ENCODE data around the gene ZMYND8. TPM values are rescaled to one million over a fixed set of nuclear protein-coding genes. Genes with fewer than 3 reads are reported as not detected.

ZMYND8 gene
- total RNA-seq (2021) (72.3 and 107 TPM in 2 replicates), Bru-seq, nascent RNA (percentile 95 among the genes with signal in this experiment), BruChase-seq, experiment 1, labeled RNA remaining after a 2-hour chase (percentile 89 among the genes with signal in this experiment), BruChase-seq, experiment 2, labeled RNA remaining after a 6-hour chase (percentile 90 among the genes with signal in this experiment)
- long read RNA-seq, full-length matches to known transcripts = 12 of 90 reads
- long read RNA-seq, partial matches to known transcripts = 39 of 90 reads
- long read RNA-seq, other reads (novel, unspliced or antisense) = 39 of 90 reads

- Histone ChIP-seq H3F3A (ENCODE audit: insufficient read depth, low read depth) (peaks cover 52% of the 10 kb centered on the region), H4K20me1 (ENCODE audit: insufficient read depth) (no peaks in the 10 kb centered on the region), H3K4me1 (replicated peaks; ENCODE audit: insufficient read depth) (peaks cover 86% of the 10 kb centered on the region), H3K36me3 (ENCODE audit: low read depth) (peaks cover 19% of the 10 kb centered on the region), H3K79me2 (ENCODE audit: low read depth) (peaks cover 51% of the 10 kb centered on the region), H2AFZ (no peak within 1 kb of the TSS), H3K27me3 (ENCODE audit: insufficient read depth, low read depth) (no peaks in the 10 kb centered on the region), H3K9me2 (ENCODE audit: insufficient read depth) (no peaks in the 10 kb centered on the region), H3K4me2 (peak within 1 kb of the TSS; percentile 96), H3K27ac (peak within 1 kb of the TSS; percentile 99), H3K9me3 (ENCODE audit: insufficient read depth, low read depth) (no peaks in the 10 kb centered on the region), H3K4me3 (peak within 1 kb of the TSS; percentile 60)
- DNase-seq = peak; percentile 94 to 99
- intact Hi-C loops (cut with micrococcal nuclease; ENCODE audit: unreplicated experiment) = loop anchor here (2.0 kb wide), 1 partner anchor 16 kb away; no protein-coding TSS in a partner anchor
- BruUV-seq (replicated peaks) = no TSS peak
- POLR2A ChIA-PET (ENCODE audit: unreplicated experiment) = interaction anchor here (0.5 to 1.1 kb wide), 10 partner anchors 25 to 1507 kb away, joined by 3 to 28 read pairs (median 4); no protein-coding TSS in a partner anchor
- CTCF ChIA-PET = interaction anchor here (0.6 to 1.4 kb wide), 7 partner anchors 8 to 138 kb away, joined by 3 to 17 read pairs (median 4); no protein-coding TSS in a partner anchor
- TF ChIP-seq EZH2 (IDR thresholded peaks at IDR 0.05; ENCODE audit: low read depth) (no peak), CTCF (conservative IDR thresholded peaks at IDR 0.05) (no peak)
Measured at GRCh38 chr20:47356526-47357295, at the start of gene ZMYND8. ZMYND8 (minus strand) TSS chr20:47356699; CDS start chr20:47356670, 29 bp downstream.

- H3K36me3 ChIP-seq (ENCODE audit: low read depth) = no peaks in the 10 kb centered on the region
- H3K9me3 ChIP-seq (ENCODE audit: insufficient read depth, low read depth) = no peaks in the 10 kb centered on the region
- H3F3A ChIP-seq (ENCODE audit: insufficient read depth, low read depth) = 0 out of 2 replicates have a peak, but pooled peaks cover 3% of the 10 kb centered on the region
- BruUV-seq (replicated peaks) = no TSS peak
- H2AFZ ChIP-seq = no peak overlapping the region
- intact Hi-C loops (cut with micrococcal nuclease; ENCODE audit: unreplicated experiment) = no loop called here
- no peaks in the 10 kb centered on the region for H3K27me3 ChIP-seq (ENCODE audit: insufficient read depth, low read depth)
- DNase-seq = no peak
- ChIA-PET CTCF (no interaction called here), POLR2A (ENCODE audit: unreplicated experiment) (no interaction called here)
- H3K27ac ChIP-seq = no peak overlapping the region
- no peak overlapping the region for H3K4me2 ChIP-seq
- H3K79me2 ChIP-seq (ENCODE audit: low read depth) = no peaks in the 10 kb centered on the region
- H3K4me1 ChIP-seq (replicated peaks; ENCODE audit: insufficient read depth) = no peaks in the 10 kb centered on the region; the same call in 1 of the 2 replicates
- TF ChIP-seq CTCF (conservative IDR thresholded peaks at IDR 0.05) = no peak
- TF ChIP-seq EZH2 (IDR thresholded peaks at IDR 0.05; ENCODE audit: low read depth) = no peak
- no peaks in the 10 kb centered on the region for H4K20me1 ChIP-seq (ENCODE audit: insufficient read depth)
- H3K4me3 ChIP-seq = no peak overlapping the region
- no peaks in the 10 kb centered on the region for H3K9me2 ChIP-seq (ENCODE audit: insufficient read depth)
Measured at GRCh38 chr20:47405775-47406325, 49.4 kb upstream of the ZMYND8 start.

GRCh38 chr20:47400685-47401084 is 44.2 kb upstream of the ZMYND8 start:
- H3K4me2 ChIP-seq = no peak overlapping the region
- no peak for DNase-seq
- no peaks in the 10 kb centered on the region for H3K79me2 ChIP-seq (ENCODE audit: low read depth)
- H3K27me3 ChIP-seq (ENCODE audit: insufficient read depth, low read depth) = no peaks in the 10 kb centered on the region
- intact Hi-C loops (cut with micrococcal nuclease; ENCODE audit: unreplicated experiment) = no loop called here
- H3K9me3 ChIP-seq (ENCODE audit: insufficient read depth, low read depth) = no peaks in the 10 kb centered on the region
- POLR2A ChIA-PET (ENCODE audit: unreplicated experiment) = no interaction called here
- no peak overlapping the region for H2AFZ ChIP-seq
- H3K4me1 ChIP-seq (replicated peaks; ENCODE audit: insufficient read depth) = peaks cover 5% of the 10 kb centered on the region; the same call in 1 of the 2 replicates
- no peak overlapping the region for H3K27ac ChIP-seq
- H4K20me1 ChIP-seq (ENCODE audit: insufficient read depth) = no peaks in the 10 kb centered on the region
- no peak for TF ChIP-seq CTCF (conservative IDR thresholded peaks at IDR 0.05)
- no peak for TF ChIP-seq EZH2 (IDR thresholded peaks at IDR 0.05; ENCODE audit: low read depth)
- BruUV-seq (replicated peaks) = no TSS peak
- H3K9me2 ChIP-seq (ENCODE audit: insufficient read depth) = no peaks in the 10 kb centered on the region
- H3F3A ChIP-seq (ENCODE audit: insufficient read depth, low read depth) = 0 out of 2 replicates have a peak, but pooled peaks cover 3% of the 10 kb centered on the region
- H3K4me3 ChIP-seq = no peak overlapping the region
- H3K36me3 ChIP-seq (ENCODE audit: low read depth) = no peaks in the 10 kb centered on the region
- CTCF ChIA-PET = no interaction called here
